Esophagus squamous epithelium (tissue), 4 donors: ENCODE measurements around the gene NR2C2AP.

Experiments used
- POLR2A ChIP-seq, 4 donors: fragments of 450-650 bp; IDR thresholded peaks; one replicate each; pipeline ENCODE4 v1.6.1; 2017; ENCODE audit warnings: antibody characterized with exemption in 4 of 4, mild to moderate bottlenecking in 4 of 4, moderate library complexity in 3 of 4
- TF ChIP-seq, protein P1 (sequence below), 6 experiments: fragments of 450-650 bp in 4 of 6; fragments of 200-600 bp in 2 of 6; sonication (generic) in 2 of 6; IDR thresholded peaks; one replicate each; pipeline ENCODE4 v1.5.1; 2016 to 2019; ENCODE audit warnings: antibody characterized with exemption in 6 of 6, mild to moderate bottlenecking in 4 of 6, moderate library complexity in 4 of 6

DNA sequence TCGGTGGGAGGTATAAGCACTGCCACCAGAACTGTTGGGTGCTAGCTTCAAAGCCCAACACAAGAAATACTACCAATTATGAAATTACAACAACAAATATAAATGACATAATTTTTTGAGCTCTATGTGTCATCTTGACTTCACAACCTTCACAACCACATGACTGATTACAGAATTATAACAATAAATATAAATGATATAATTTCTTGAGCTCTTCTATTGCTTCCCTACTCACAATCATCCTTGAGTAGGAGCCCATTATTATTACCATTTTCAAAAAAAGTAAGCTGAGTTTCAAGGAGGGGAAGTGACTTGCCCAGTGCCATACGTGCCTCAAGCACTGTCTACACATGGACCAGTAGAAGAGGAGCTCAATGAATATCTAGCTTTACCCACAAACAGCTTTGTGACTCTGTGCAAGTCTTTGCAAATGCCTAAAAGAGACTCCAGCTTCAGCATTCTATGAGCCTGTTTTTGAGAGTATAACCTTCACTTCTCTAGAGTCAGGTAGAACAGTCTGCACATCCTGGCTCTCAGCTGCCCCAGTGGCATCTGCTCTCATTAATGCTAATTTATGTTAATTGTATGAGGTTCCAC lies 31.1 kb upstream of the NR2C2AP start:
- TF ChIP-seq, protein P1, sequence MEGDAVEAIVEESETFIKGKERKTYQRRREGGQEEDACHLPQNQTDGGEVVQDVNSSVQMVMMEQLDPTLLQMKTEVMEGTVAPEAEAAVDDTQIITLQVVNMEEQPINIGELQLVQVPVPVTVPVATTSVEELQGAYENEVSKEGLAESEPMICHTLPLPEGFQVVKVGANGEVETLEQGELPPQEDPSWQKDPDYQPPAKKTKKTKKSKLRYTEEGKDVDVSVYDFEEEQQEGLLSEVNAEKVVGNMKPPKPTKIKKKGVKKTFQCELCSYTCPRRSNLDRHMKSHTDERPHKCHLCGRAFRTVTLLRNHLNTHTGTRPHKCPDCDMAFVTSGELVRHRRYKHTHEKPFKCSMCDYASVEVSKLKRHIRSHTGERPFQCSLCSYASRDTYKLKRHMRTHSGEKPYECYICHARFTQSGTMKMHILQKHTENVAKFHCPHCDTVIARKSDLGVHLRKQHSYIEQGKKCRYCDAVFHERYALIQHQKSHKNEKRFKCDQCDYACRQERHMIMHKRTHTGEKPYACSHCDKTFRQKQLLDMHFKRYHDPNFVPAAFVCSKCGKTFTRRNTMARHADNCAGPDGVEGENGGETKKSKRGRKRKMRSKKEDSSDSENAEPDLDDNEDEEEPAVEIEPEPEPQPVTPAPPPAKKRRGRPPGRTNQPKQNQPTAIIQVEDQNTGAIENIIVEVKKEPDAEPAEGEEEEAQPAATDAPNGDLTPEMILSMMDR (IDR thresholded peaks at IDR 0.05): no peak
- no peak for TF ChIP-seq POLR2A (IDR thresholded peaks at IDR 0.05)
